Measurements from ENCODE around the gene TTLL5.

- TF ChIP-seq CTCF (IDR thresholded peaks at IDR 0.05) (no peak), POLR2A (IDR thresholded peaks at IDR 0.05) (no peak)
These were observed 248.6 kb downstream of the TTLL5 start for GRCh38 chr14:75909630-75910029.
